ENCODE results near the gene JAKMIP1. TPM values are rescaled to one million over a fixed set of nuclear protein-coding genes. Genes with fewer than 3 reads are reported as not detected.
"Not testable (repeated sequence)": the region's sequence is repeated elsewhere in the genome, so short reads cannot be mapped to it uniquely, and the experiment has no call there.

JAKMIP1 gene
- total RNA-seq, 3 donors from 2014 or later: 0.66 to 0.88 (median 0.80) TPM

- intact Hi-C loops (cut with DNase I; ENCODE audit: low total_unique reads): no loop called here
- no peaks in the 10 kb centered on the region for H3K4me1 ChIP-seq
- H3K27ac ChIP-seq: no peak overlapping the region
- H3K27me3 ChIP-seq: no peaks in the 10 kb centered on the region
- H3K36me3 ChIP-seq: no peaks in the 10 kb centered on the region
- peaks cover 0 to 14% of the 10 kb centered on the region in 2 donors for H3K9me3 ChIP-seq
- no peak overlapping the region for H3K4me3 ChIP-seq
- no peak for DNase-seq (ENCODE audit: low spot score in 2 of 2)
- TF ChIP-seq CTCF (IDR thresholded peaks at IDR 0.05): no peak
- TF ChIP-seq POLR2A (IDR thresholded peaks at IDR 0.05): no peak
- no peak for TF ChIP-seq POLR2AphosphoS5 (IDR thresholded peaks at IDR 0.05)
Observed at GRCh38 chr4:6142935-6143602, 57.3 kb downstream of the JAKMIP1 start.

- H3K4me3 ChIP-seq: no peak overlapping the region
- DNase-seq (ENCODE audit: low spot score in 2 of 2): no peak
- H3K36me3 ChIP-seq: no peaks in the 10 kb centered on the region
- no peak for TF ChIP-seq CTCF (IDR thresholded peaks at IDR 0.05)
- TF ChIP-seq POLR2A (IDR thresholded peaks at IDR 0.05): no peak
- no peak for TF ChIP-seq POLR2AphosphoS5 (IDR thresholded peaks at IDR 0.05)
- no peaks in the 10 kb centered on the region for H3K27me3 ChIP-seq
- intact Hi-C loops (cut with DNase I; ENCODE audit: low total_unique reads): no loop called here
- H3K4me1 ChIP-seq: no peaks in the 10 kb centered on the region
- H3K9me3 ChIP-seq: peaks cover 0 to 14% of the 10 kb centered on the region in 2 donors
- H3K27ac ChIP-seq: no peak overlapping the region
Observed at GRCh38 chr4:6142511-6142910, 57.8 kb downstream of the JAKMIP1 start.

GRCh38 chr4:6141554-6141953, 58.8 kb downstream of the JAKMIP1 start:
- Histone ChIP-seq H3K4me1 (no peaks in the 10 kb centered on the region), H3K36me3 (no peaks in the 10 kb centered on the region), H3K27ac (no peak overlapping the region), H3K27me3 (no peaks in the 10 kb centered on the region), H3K4me3 (no peak overlapping the region), H3K9me3 (peaks cover 0 to 14% of the 10 kb centered on the region in 2 donors)
- intact Hi-C loops (cut with DNase I; ENCODE audit: low total_unique reads): no loop called here
- TF ChIP-seq POLR2AphosphoS5 (IDR thresholded peaks at IDR 0.05) (no peak), POLR2A (IDR thresholded peaks at IDR 0.05) (no peak), CTCF (IDR thresholded peaks at IDR 0.05) (no peak)
- no peak for DNase-seq (ENCODE audit: low spot score in 2 of 2)

GRCh38 chr4:6141021-6141420, 59.3 kb downstream of the JAKMIP1 start:
- intact Hi-C loops (cut with DNase I; ENCODE audit: low total_unique reads); H3K4me1 ChIP-seq; H3K27me3 ChIP-seq; H3K27ac ChIP-seq; DNase-seq (ENCODE audit: low spot score in 2 of 2); H3K4me3 ChIP-seq; H3K36me3 ChIP-seq: not testable (repeated sequence)
- H3K9me3 ChIP-seq: peaks cover 0 to 14% of the 10 kb centered on the region in 2 donors

GRCh38 chr4:6137747-6138135, 62.6 kb downstream of the JAKMIP1 start:
- TF ChIP-seq CTCF (IDR thresholded peaks at IDR 0.05) (no peak), POLR2AphosphoS5 (IDR thresholded peaks at IDR 0.05) (no peak), POLR2A (IDR thresholded peaks at IDR 0.05) (no peak)
- no peak for DNase-seq (ENCODE audit: low spot score in 2 of 2)

More at GRCh38 chr4:6137747-6138135, 62.6 kb downstream of the JAKMIP1 start:
- Histone ChIP-seq H3K27me3 (no peaks in the 10 kb centered on the region), H3K4me3 (no peak overlapping the region), H3K9me3 (no peaks in the 10 kb centered on the region), H3K4me1 (no peaks in the 10 kb centered on the region), H3K36me3 (no peaks in the 10 kb centered on the region), H3K27ac (no peak overlapping the region)
- intact Hi-C loops (cut with DNase I; ENCODE audit: low total_unique reads): no loop called here

Measured in breast epithelium (tissue), 4 donors.